Sigmoid colon (tissue), 7 donors: ENCODE data around the gene ADAMTSL2. TPM values are rescaled to one million over a fixed set of nuclear protein-coding genes. Genes with fewer than 3 reads are reported as not detected.

Source experiments
- DNase-seq: peaks from one replicate; pipeline ENCODE4 v3.0.0-alpha.2; 2019
- H3K27ac ChIP-seq, 4 donors: fragments of 200-600 bp; sonication (generic); one replicate each; pipeline ENCODE4 v1.5.1; 2016 to 2019; ENCODE audit warnings: mild to moderate bottlenecking in 1 of 4
- H3K27me3 ChIP-seq, 3 donors: fragments of 200-600 bp; sonication (generic); one replicate each; pipeline ENCODE4 v1.5.1; 2019; ENCODE audit warnings: mild to moderate bottlenecking in 1 of 3
- H3K36me3 ChIP-seq, 4 donors: fragments of 200-600 bp; sonication (generic); one replicate each; pipeline ENCODE4 v1.5.1; 2016 to 2019
- H3K4me1 ChIP-seq, 4 donors: fragments of 200-600 bp; sonication (generic); one replicate each; pipeline ENCODE4 v1.5.1; 2017 to 2019
- H3K4me3 ChIP-seq, 4 donors: fragments of 200-600 bp; sonication (generic); one replicate each; pipeline ENCODE4 v1.5.1; 2017 to 2019; ENCODE audit warnings: mild to moderate bottlenecking in 2 of 4, moderate library complexity in 1 of 4
- H3K9me3 ChIP-seq, 4 donors: fragments of 200-600 bp in 3 of 4; sonication (generic) in 3 of 4; one replicate each; pipeline versions ENCODE4 v1.5.1 to v1.6.1; 2013 to 2019
- EP300 ChIP-seq, 4 donors: sonication (generic); formaldehyde crosslinking; IDR thresholded peaks; one replicate each; pipeline ENCODE4 v1.6.1; 2017; ENCODE audit warnings: antibody characterized with exemption in 4 of 4
- POLR2A ChIP-seq, 2 donors: fragments of 450-650 bp; IDR thresholded peaks; one replicate each; pipeline ENCODE4 v1.6.1; 2016; ENCODE audit warnings: antibody characterized with exemption in 2 of 2, mild to moderate bottlenecking in 2 of 2, moderate library complexity in 2 of 2
- POLR2AphosphoS5 ChIP-seq, 4 donors: sonication (generic); formaldehyde crosslinking; IDR thresholded peaks; one replicate each; pipeline ENCODE4 v1.6.1; 2017; ENCODE audit warnings: antibody characterized with exemption in 4 of 4
- WGBS, 2 donors: extraction: QIAGEN DNeasy Blood & Tissue Kit; methylation state at CpG; one replicate each; pipeline ENCODE4 v1.1.7; 2013; 5-methylcytosine and 5-hydroxymethylcytosine counted together
- intact Hi-C: fragments of 100-400 bp; cut with DNase I; formaldehyde crosslinking; loops from one replicate; pipeline ENCODE4 v1.15.1; 2023
- polyA plus RNA-seq, 3 donors: library from polyadenylated mRNA; stranded (reverse); fragments of 200-250 nt; gene quantifications; one replicate each; pipeline ENCODE4 v1.2.3, GENCODE V29; 2013
- total RNA-seq, 4 donors: library from RNA; depleted of rRNA; stranded (reverse); fragments of >200 nt; gene quantifications; one replicate each; pipeline ENCODE4 v1.1.0, GENCODE V29; 2016
- TF ChIP-seq, protein P1 (sequence below), 4 experiments: fragments of 450-650 bp in 3 of 4; fragments of 200-600 bp in 1 of 4; IDR thresholded peaks; one replicate each; pipeline ENCODE4 v1.5.1; 2016 to 2019; ENCODE audit warnings: antibody characterized with exemption in 4 of 4, mild to moderate bottlenecking in 3 of 4, moderate library complexity in 2 of 4
- donor health status: healthy with polysubstance abuse.
- donor health status: Bipolar disorder and iron deficiency.
- donor health status: healthy.

ADAMTSL2 gene
- total and polyA plus RNA-seq, 7 donors, result 0.33 to 4.2 (median 0.81) TPM

GRCh38 chr9:133592731-133593409 is 58.4 kb downstream of the ADAMTSL2 start:
- Histone ChIP-seq H3K36me3 (no peaks in the 10 kb centered on the region), H3K27ac (no peak overlapping the region), H3K4me1 (no peaks in the 10 kb centered on the region), H3K27me3 (peaks cover 0 to 18% (median 0%) of the 10 kb centered on the region in 3 donors), H3K9me3 (peaks cover 7 to 10% (median 10%) of the 10 kb centered on the region in 4 donors), H3K4me3 (no peak overlapping the region)
- no peak for DNase-seq
- WGBS, 2 donors, result 72 to 80% methylated on average over 17 of the region's 17 CpGs
- intact Hi-C loops, result no loop called here
- TF ChIP-seq POLR2A (IDR thresholded peaks at IDR 0.05) (no peak), POLR2AphosphoS5 (IDR thresholded peaks at IDR 0.05) (no peak), EP300 (IDR thresholded peaks at IDR 0.05) (no peak)
- TF ChIP-seq, protein P1, sequence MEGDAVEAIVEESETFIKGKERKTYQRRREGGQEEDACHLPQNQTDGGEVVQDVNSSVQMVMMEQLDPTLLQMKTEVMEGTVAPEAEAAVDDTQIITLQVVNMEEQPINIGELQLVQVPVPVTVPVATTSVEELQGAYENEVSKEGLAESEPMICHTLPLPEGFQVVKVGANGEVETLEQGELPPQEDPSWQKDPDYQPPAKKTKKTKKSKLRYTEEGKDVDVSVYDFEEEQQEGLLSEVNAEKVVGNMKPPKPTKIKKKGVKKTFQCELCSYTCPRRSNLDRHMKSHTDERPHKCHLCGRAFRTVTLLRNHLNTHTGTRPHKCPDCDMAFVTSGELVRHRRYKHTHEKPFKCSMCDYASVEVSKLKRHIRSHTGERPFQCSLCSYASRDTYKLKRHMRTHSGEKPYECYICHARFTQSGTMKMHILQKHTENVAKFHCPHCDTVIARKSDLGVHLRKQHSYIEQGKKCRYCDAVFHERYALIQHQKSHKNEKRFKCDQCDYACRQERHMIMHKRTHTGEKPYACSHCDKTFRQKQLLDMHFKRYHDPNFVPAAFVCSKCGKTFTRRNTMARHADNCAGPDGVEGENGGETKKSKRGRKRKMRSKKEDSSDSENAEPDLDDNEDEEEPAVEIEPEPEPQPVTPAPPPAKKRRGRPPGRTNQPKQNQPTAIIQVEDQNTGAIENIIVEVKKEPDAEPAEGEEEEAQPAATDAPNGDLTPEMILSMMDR (IDR thresholded peaks at IDR 0.05), result no peak

DNA sequence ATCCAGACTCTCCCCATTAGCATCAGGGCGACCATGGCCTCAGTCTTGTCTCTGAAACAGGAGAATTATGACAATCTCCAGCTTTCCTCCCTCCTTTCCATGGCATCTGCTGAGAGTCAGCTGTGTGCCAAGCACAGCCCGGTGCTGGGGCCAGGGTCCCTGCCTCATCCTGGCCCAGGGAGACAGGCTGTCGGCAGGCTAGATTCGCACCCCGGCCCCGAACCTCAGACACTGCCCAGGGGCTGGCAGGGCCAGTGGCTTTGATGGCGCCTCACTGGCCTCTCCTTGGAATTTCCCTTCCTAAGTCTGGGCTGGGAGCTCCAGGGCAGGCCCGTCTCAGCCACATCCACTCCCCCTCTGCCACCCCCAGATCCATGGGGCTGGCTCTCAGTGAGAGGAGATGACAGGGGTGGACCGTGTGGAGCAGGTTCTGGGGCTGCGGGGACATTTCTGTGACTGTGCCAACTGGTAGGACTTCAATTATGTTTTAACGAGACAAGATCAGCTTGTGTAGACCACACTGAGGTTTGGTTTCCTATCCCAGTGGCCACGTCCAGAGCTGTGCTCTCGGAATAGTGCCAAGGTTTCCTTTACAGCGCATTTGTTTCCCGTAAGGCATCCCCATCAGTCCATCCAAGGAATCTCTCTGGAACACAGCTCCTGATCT is 59.2 kb downstream of the ADAMTSL2 start:
- H3K27me3 ChIP-seq, result peaks cover 0 to 18% (median 0%) of the 10 kb centered on the region in 3 donors
- no peak overlapping the region for H3K27ac ChIP-seq
- no peak for DNase-seq
- intact Hi-C loops, result no loop called here
- no peak for TF ChIP-seq POLR2A (IDR thresholded peaks at IDR 0.05)
- no peak for TF ChIP-seq POLR2AphosphoS5 (IDR thresholded peaks at IDR 0.05)
- TF ChIP-seq EP300 (IDR thresholded peaks at IDR 0.05), result no peak
- TF ChIP-seq, protein P1 (IDR thresholded peaks at IDR 0.05), result no peak
- no peaks in the 10 kb centered on the region for H3K4me1 ChIP-seq
- peaks cover 10 to 12% (median 10%) of the 10 kb centered on the region in 4 donors for H3K9me3 ChIP-seq
- no peaks in the 10 kb centered on the region for H3K36me3 ChIP-seq
- no peak overlapping the region for H3K4me3 ChIP-seq
- 73 to 82% methylated on average over 15 of the region's 15 CpGs for WGBS, 2 donors

- no peak overlapping the region for H3K4me3 ChIP-seq
- peaks cover 0 to 18% (median 0%) of the 10 kb centered on the region in 3 donors for H3K27me3 ChIP-seq
- DNase-seq, result no peak
- 90 to 97% methylated on average over 2 of the region's 2 CpGs for WGBS, 2 donors
- peaks cover 10 to 12% (median 10%) of the 10 kb centered on the region in 4 donors for H3K9me3 ChIP-seq
- H3K27ac ChIP-seq, result no peak overlapping the region
- no peak for TF ChIP-seq POLR2AphosphoS5 (IDR thresholded peaks at IDR 0.05)
- no peak for TF ChIP-seq POLR2A (IDR thresholded peaks at IDR 0.05)
- no peak for TF ChIP-seq EP300 (IDR thresholded peaks at IDR 0.05)
- TF ChIP-seq, protein P1 (IDR thresholded peaks at IDR 0.05), result no peak
- no peaks in the 10 kb centered on the region for H3K4me1 ChIP-seq
- intact Hi-C loops, result no loop called here
- H3K36me3 ChIP-seq, result no peaks in the 10 kb centered on the region
These were observed 59.8 kb downstream of the ADAMTSL2 start for GRCh38 chr9:133594310-133594709.

GRCh38 chr9:133595910-133596309 is 61.4 kb downstream of the ADAMTSL2 start:
- DNase-seq, result no peak
- H3K27ac ChIP-seq, result no peak overlapping the region
- peaks cover 0 to 10% (median 0%) of the 10 kb centered on the region in 3 donors for H3K27me3 ChIP-seq
- peaks cover 10 to 12% (median 10%) of the 10 kb centered on the region in 4 donors for H3K9me3 ChIP-seq
- H3K4me1 ChIP-seq, result no peaks in the 10 kb centered on the region
- intact Hi-C loops, result no loop called here
- H3K36me3 ChIP-seq, result no peaks in the 10 kb centered on the region
- H3K4me3 ChIP-seq, result no peak overlapping the region
- 81 to 91% methylated on average over 8 of the region's 8 CpGs for WGBS, 2 donors
- TF ChIP-seq, protein P1 (IDR thresholded peaks at IDR 0.05), result no peak
- no peak for TF ChIP-seq POLR2A (IDR thresholded peaks at IDR 0.05)
- TF ChIP-seq POLR2AphosphoS5 (IDR thresholded peaks at IDR 0.05), result no peak
